DND-41 (cell line): Measurements from ENCODE around the gene SUN1.

Experiments
- CTCF ChIP-seq: IDR thresholded peaks from 2 replicates; pipeline ENCODE4 v1.5.1; 2012; ENCODE audit warnings: borderline replicate concordance, low read length, moderate library complexity, mild to moderate bottlenecking; ENCODE audit not compliant: poor library complexity, severe bottlenecking; ENCODE audit errors: extremely low read depth
- EZH2 ChIP-seq: IDR thresholded peaks from 3 replicates; pipeline ENCODE4 v1.6.1; 2012; ENCODE audit warnings: borderline replicate concordance, low read depth, mild to moderate bottlenecking, moderate library complexity, low read length, inconsistent platforms; ENCODE audit not compliant: severe bottlenecking

GRCh38 chr7:901041-901387 is 68.7 kb downstream of the SUN1 start:
- TF ChIP-seq CTCF (no peak), EZH2 (no peak)
